ENCODE results near the gene SURF1.

DNA sequence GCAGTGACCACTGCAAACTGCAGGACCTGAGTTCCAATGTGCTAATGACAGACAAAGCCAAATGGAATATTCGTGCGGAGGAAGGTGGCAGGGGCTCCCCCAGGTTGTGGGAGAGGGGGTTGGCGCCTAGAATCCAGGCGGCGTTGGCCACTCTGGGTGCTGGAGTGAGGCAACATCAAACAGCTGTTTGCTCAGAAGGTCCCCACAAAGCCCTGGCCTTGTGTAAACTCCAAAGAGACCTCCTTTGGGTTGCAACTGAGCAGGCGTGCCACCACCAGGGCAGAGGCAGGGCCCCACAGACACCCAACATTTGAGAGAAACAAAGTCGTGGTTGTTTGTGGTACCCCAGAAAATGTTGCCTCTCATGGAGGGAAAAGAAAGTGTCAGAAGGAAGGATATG, 34.4 kb upstream of the SURF1 start:
- TF ChIP-seq, protein P1, sequence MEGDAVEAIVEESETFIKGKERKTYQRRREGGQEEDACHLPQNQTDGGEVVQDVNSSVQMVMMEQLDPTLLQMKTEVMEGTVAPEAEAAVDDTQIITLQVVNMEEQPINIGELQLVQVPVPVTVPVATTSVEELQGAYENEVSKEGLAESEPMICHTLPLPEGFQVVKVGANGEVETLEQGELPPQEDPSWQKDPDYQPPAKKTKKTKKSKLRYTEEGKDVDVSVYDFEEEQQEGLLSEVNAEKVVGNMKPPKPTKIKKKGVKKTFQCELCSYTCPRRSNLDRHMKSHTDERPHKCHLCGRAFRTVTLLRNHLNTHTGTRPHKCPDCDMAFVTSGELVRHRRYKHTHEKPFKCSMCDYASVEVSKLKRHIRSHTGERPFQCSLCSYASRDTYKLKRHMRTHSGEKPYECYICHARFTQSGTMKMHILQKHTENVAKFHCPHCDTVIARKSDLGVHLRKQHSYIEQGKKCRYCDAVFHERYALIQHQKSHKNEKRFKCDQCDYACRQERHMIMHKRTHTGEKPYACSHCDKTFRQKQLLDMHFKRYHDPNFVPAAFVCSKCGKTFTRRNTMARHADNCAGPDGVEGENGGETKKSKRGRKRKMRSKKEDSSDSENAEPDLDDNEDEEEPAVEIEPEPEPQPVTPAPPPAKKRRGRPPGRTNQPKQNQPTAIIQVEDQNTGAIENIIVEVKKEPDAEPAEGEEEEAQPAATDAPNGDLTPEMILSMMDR (IDR thresholded peaks at IDR 0.05) = no peak
- TF ChIP-seq EP300 (IDR thresholded peaks at IDR 0.05; ENCODE audit: low read depth) = no peak
- no peak for TF ChIP-seq POLR2A (IDR thresholded peaks at IDR 0.05)
